HEK293 (cell line): Measurements from ENCODE around the gene MUC5AC.
A peak's percentile ranks its signal among the peaks of the same experiment; 100 is the strongest.

ENCODE experiments used
- CTCF ChIA-PET: fragments of 350-600 bp; formaldehyde crosslinking; extraction: SDS; loops from one replicate; lab custom pipeline; 2021; ENCODE audit warnings: antibody characterized with exemption; lab: Yijun Ruan, JAX
- POLR2A ChIA-PET: fragments of 300-600 bp; formaldehyde crosslinking; extraction: SDS; loops from one replicate; lab custom pipeline; 2020; ENCODE audit warnings: antibody characterized with exemption, inconsistent platforms; lab: Yijun Ruan, JAX
- H3K27ac ChIP-seq: fragments of 200-500 bp; sonication (Bioruptor generic); 2 replicates; pipeline ENCODE4 v1.5.1; 2014; ENCODE audit warnings: low read depth, low read length, control low read depth, inconsistent platforms; ENCODE audit errors: extremely low read depth
- H3K36me3 ChIP-seq, 2 experiments: fragments of 200-500 bp in 1 of 2; sonication (Bioruptor generic) in 1 of 2; 1 replicate in 1 of 2; 2 replicates in 1 of 2; pipeline ENCODE4 v1.5.1; 2014 to 2017; ENCODE audit warnings: inconsistent platforms in 2 of 2, low read length in 2 of 2; ENCODE audit not compliant: control insufficient read depth in 2 of 2, insufficient read depth in 1 of 2
- H3K4me1 ChIP-seq: fragments of 200-500 bp; sonication (Bioruptor generic); 2 replicates; pipeline ENCODE4 v1.5.1; 2014; ENCODE audit warnings: mild to moderate bottlenecking, low read length, inconsistent platforms; ENCODE audit not compliant: control insufficient read depth, insufficient read depth
- H3K4me3 ChIP-seq: 2 replicates; pipeline ENCODE4 v1.5.1; 2011; ENCODE audit warnings: low read depth, mild to moderate bottlenecking, control low read depth, low read length, moderate library complexity
- H3K9me3 ChIP-seq: fragments of 200-500 bp; sonication (Bioruptor generic); 2 replicates; pipeline ENCODE4 v1.5.1; 2014; ENCODE audit warnings: low read depth, low read length, inconsistent platforms; ENCODE audit not compliant: control insufficient read depth, insufficient read depth
- BCL11B ChIP-seq: fragments of 450-650 bp; formaldehyde crosslinking; IDR thresholded peaks from 2 replicates; pipeline ENCODE4 v1.5.1; 2016; ENCODE audit warnings: low read depth, missing biosample characterization, missing genetic modification characterization
- GLIS2 ChIP-seq: fragments of 450-650 bp; formaldehyde crosslinking; IDR thresholded peaks from 2 replicates; pipeline ENCODE4 v1.5.1; 2016; ENCODE audit warnings: missing biosample characterization, missing genetic modification characterization
- HIC1 ChIP-seq: fragments of 450-650 bp; formaldehyde crosslinking; IDR thresholded peaks from 2 replicates; pipeline ENCODE4 v1.5.1; 2016; ENCODE audit warnings: missing biosample characterization, missing genetic modification characterization
- MZF1 ChIP-seq: fragments of 450-650 bp; formaldehyde crosslinking; IDR thresholded peaks from 2 replicates; pipeline ENCODE4 v1.5.1; 2017; ENCODE audit warnings: missing biosample characterization, missing genetic modification characterization, borderline replicate concordance
- PATZ1 ChIP-seq: fragments of 450-650 bp; formaldehyde crosslinking; IDR thresholded peaks from 2 replicates; pipeline ENCODE4 v1.5.1; 2016; ENCODE audit warnings: missing biosample characterization, missing genetic modification characterization
- PRDM4 ChIP-seq: fragments of 450-650 bp; formaldehyde crosslinking; IDR thresholded peaks from 2 replicates; pipeline ENCODE4 v1.5.1; 2017; ENCODE audit warnings: missing biosample characterization, missing genetic modification characterization
- RBAK ChIP-seq: fragments of 450-650 bp; formaldehyde crosslinking; IDR thresholded peaks from 2 replicates; pipeline ENCODE4 v1.5.1; 2016; ENCODE audit warnings: missing biosample characterization, missing genetic modification characterization
- SCRT2 ChIP-seq: fragments of 450-650 bp; formaldehyde crosslinking; IDR thresholded peaks from 2 replicates; pipeline ENCODE4 v1.5.1; 2016; ENCODE audit warnings: missing biosample characterization, missing genetic modification characterization
- YY2 ChIP-seq: fragments of 450-650 bp; formaldehyde crosslinking; IDR thresholded peaks from 2 replicates; pipeline ENCODE4 v1.5.1; 2016; ENCODE audit warnings: missing biosample characterization, missing genetic modification characterization
- ZBTB7A ChIP-seq: fragments of 450-650 bp; formaldehyde crosslinking; IDR thresholded peaks from 2 replicates; pipeline ENCODE4 v1.5.1; 2016; ENCODE audit warnings: low read depth, missing biosample characterization, missing genetic modification characterization
- ZNF16 ChIP-seq: fragments of 450-650 bp; formaldehyde crosslinking; IDR thresholded peaks from 2 replicates; pipeline ENCODE4 v1.5.1; 2016; ENCODE audit warnings: low read depth, missing biosample characterization, missing genetic modification characterization
- ZNF404 ChIP-seq: fragments of 450-650 bp; formaldehyde crosslinking; IDR thresholded peaks from 2 replicates; pipeline ENCODE4 v1.5.1; 2017; ENCODE audit warnings: missing biosample characterization, missing genetic modification characterization
- ZNF449 ChIP-seq: fragments of 450-650 bp; formaldehyde crosslinking; IDR thresholded peaks from 2 replicates; pipeline ENCODE4 v1.5.1; 2017; ENCODE audit warnings: missing biosample characterization, mild to moderate bottlenecking, missing genetic modification characterization, moderate library complexity
- ZNF585B ChIP-seq: fragments of 450-650 bp; formaldehyde crosslinking; IDR thresholded peaks from 2 replicates; pipeline ENCODE4 v1.5.1; 2016; ENCODE audit warnings: missing biosample characterization, missing genetic modification characterization
- ZNF747 ChIP-seq: fragments of 450-650 bp; formaldehyde crosslinking; IDR thresholded peaks from 2 replicates; pipeline ENCODE4 v1.5.1; 2016; ENCODE audit warnings: missing biosample characterization, missing genetic modification characterization

The MUC5AC gene

GRCh38 chr11:1109918-1110705 is 47.6 kb upstream of the MUC5AC start:
- Histone ChIP-seq H3K9me3 (no peaks in the 10 kb centered on the region), H3K4me3 (no peak overlapping the region), H3K4me1 (no peaks in the 10 kb centered on the region)
- ChIA-PET POLR2A (no interaction called here), CTCF (no interaction called here)
- no peak for TF ChIP-seq MZF1 (tag by site-specific recombination)
- TF ChIP-seq ZNF747 (tag by site-specific recombination), result no peak
- TF ChIP-seq ZBTB7A (tag by site-specific recombination), result no peak
- no peak for TF ChIP-seq PATZ1
- TF ChIP-seq ZNF449 (tag by site-specific recombination), result no peak
- TF ChIP-seq PRDM4 (tag by site-specific recombination), result no peak
- TF ChIP-seq RBAK (tag by site-specific recombination), result no peak
- TF ChIP-seq, all 188 proteins: peak for 0
- no peak overlapping the region for H3K27ac ChIP-seq
- no peaks in the 10 kb centered on the region for H3K36me3 ChIP-seq

- H3K36me3 ChIP-seq, result no peaks in the 10 kb centered on the region
- POLR2A ChIA-PET, result no interaction called here
- no peaks in the 10 kb centered on the region for H3K4me1 ChIP-seq
- no peaks in the 10 kb centered on the region for H3K9me3 ChIP-seq
- TF ChIP-seq ZNF585B (tag by site-specific recombination), result no peak
- TF ChIP-seq HIC1 (tag by site-specific recombination), result no peak
- TF ChIP-seq GLIS2, result no peak
- TF ChIP-seq BCL11B (tag by site-specific recombination), result no peak
- no peak for TF ChIP-seq ZNF16 (tag by site-specific recombination)
- TF ChIP-seq YY2, result no peak
- TF ChIP-seq ZNF404 (tag by site-specific recombination), result no peak
- TF ChIP-seq SCRT2 (tag by site-specific recombination), result peak; percentile 40
- TF ChIP-seq, all 188 proteins: peak for 1
- CTCF ChIA-PET, result interaction anchor here (0.5 kb wide), 1 partner anchor 222 kb away, joined by 3 read pairs; no protein-coding TSS in a partner anchor
- no peak overlapping the region for H3K27ac ChIP-seq
- no peak overlapping the region for H3K4me3 ChIP-seq
Measured at GRCh38 chr11:1111545-1112212, 46.1 kb upstream of the MUC5AC start.
